ENCODE results near the gene RASSF1.
A peak's percentile ranks its signal among the peaks of the same experiment; 100 is the strongest.

Gene RASSF1

DNA sequence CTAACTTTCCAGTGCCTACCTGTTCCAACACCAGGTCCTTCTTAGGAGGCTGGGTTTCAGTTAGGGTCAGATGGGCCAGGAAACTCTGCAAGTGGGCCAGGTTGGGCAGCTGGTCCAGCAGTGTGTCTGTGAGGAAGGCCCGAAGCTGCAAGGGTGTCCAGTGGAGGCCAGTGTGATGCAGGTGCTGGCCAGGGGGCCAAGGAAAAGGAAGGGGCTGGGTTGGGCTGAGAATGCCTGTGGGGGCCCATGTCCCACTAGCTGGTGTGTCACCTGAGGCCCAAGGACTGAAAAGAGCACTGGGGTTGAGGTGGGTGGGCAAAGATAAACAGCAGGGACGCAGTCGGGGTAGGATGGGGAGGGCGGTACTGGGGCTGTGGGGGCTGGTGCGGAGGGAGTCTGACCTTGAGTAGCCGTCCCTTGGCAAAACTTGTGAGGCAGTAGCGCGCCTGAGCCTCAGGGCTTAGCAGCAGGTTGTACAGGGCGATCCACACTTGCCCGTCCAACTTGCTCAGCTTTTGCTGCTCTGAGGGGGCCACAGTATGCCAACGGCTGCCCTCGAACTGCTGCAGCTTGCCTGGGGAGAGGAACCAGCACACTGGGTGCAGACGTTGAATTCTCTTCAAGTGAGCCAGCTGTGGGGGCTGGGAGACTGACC lies 1.5 kb upstream of the RASSF1 start:
- no peak for DNase-seq

DNA sequence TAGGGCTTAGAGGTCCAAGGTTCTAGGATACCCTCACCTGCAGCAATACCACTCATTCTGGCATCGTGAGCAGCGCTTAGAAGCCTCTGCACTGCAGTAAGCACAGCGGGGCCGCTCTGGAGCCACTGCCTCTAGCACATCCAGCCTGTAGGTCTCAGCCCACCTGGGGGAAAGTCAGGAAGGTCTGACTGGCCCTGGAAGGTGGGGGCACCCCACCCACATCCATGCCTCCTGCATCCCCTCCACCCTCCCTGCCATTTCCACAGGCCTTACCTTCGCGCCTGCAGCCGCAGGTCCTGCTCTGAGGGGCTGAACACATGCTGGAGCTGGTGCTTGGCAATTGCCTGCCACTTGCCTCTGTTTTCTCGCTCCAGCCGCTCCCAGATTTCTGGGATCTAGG lies 901 bp upstream of the RASSF1 start:
- no peak for DNase-seq

DNA sequence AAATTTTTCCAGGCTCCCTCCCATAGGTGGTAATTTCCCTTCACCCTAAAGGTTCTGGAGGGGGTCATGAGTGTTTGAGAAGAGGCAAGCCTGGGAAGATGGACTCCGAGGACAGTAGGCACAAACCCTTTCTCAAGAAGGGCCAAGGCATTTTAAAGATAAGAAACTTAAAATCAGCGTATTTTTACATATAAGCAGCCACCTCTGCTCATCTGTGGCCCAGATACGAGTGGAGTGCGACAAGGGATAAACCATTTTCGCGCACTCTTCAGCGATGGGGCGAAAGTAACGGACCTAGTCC lies 539 bp downstream of the RASSF1 start:
- no peak for DNase-seq

- no peak for DNase-seq
These were observed 1.0 kb downstream of the RASSF1 start for GRCh38 chr3:50339485-50340146.

GRCh38 chr3:50338965-50339364 lies 1.7 kb downstream of the RASSF1 start:
- no peak for DNase-seq

GRCh38 chr3:50337175-50337861 lies 3.3 kb downstream of the RASSF1 start:
- DNase-seq: peak; percentile 75

DNA sequence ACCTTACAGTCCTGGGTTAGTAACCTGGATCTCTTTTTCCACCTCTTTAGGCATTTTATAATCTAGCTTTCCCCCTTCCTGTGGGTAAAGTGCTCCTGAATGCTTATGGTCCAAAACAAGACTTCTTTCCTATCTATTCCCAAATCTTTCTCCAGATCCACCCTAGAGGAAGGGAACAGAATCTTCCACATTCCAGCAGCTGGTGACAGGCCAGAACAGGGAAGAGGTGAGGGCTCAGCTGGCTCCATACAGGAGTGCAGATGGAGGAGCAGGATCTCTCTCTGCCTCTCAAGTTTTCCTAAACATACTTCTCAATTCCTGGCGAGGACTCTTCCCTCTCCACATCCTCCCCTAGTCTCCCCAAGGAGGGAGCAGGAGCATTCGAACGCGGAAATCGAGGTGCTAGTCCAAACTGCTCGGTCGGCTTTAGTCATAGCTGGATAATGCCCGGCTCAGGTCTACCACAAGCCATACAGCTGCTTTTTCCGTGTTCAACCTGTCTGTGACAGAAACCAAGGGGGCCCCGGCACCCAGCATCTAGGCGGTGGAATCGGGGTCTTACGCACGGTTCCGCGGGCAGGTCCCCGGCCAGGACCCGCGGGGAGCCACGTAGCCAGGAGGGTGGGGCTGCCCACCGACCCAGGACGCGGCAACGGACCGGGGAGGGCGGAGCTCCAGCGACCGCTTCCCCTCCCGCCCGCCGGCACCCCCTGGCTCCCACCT lies 4.0 kb downstream of the RASSF1 start:
- no peak for DNase-seq

GRCh38 chr3:50334339-50335075 lies 6.1 kb downstream of the RASSF1 start:
- no peak for DNase-seq

- DNase-seq: no peak
These were observed 6.8 kb downstream of the RASSF1 start for GRCh38 chr3:50333744-50334328.

- DNase-seq: no peak
These were observed 9.2 kb downstream of the RASSF1 start for GRCh38 chr3:50331364-50331907.

DNA sequence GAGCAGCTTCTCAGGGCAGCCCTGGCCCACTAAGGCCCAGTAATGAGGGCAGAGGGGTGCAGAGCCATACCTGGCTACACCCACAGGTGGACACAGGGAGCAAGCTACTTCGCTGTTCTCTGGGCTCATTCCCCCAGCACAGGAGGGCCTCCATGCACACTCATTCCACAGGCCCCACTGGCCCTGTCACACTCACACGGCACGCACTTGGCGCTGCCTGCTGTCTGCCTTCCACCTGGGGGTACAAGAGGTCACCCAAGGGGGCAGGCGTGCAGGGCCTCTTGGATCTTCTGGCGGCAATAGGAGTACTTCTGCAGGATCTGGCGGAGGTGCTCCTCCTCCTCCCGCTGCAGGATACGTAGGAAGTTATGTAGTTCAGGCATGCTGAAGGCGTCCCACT lies 10.3 kb downstream of the RASSF1 start:
- no peak for DNase-seq

GRCh38 chr3:50327943-50328691 lies 12.5 kb downstream of the RASSF1 start, which contains the start of gene TUSC2:
TSS of gene TUSC2 (minus strand) at chr3:50328223. CDS start at chr3:50328099, 124 bp downstream.
- DNase-seq: peak; percentile 61

DNA sequence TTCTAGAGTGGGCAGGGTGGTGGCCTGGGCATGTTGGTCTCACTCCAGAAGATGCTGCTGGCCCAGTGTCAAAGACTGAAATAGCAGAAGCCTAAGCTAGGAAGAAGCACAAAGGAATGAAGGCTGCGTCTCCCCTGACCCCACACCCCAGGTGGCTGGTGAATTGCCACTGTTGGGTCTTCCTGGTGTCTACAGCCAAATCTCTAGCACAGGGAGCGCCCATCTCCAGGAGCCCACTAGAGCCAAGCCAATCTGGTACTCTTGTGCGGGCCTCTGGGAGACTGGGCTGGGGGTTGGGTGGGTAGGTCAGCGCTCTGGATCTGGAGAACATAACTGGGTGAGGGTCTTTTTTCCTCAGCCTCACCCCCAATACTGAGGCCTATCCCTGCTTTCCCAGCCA lies 13.5 kb downstream of the RASSF1 start:
- no peak for DNase-seq

DNA sequence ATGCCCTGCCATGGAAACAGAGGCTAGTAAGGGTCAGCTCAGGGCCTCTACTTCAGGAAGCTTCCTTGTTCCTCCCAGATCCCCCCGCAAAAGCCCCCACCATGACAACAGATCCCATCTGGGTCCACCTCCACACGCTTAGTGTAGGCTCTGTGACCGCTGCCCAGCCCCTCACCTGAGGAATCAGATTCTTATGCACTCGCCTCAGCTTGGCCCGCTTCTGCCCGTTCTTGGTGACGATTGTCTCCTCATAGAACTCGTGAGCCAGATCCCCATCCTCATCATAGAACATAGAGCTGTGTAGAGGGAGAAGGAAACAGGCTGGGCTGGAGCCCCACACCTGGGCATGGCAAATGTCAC lies 14.5 kb downstream of the RASSF1 start:
- no peak for DNase-seq

- no peak for DNase-seq
These were observed 15.0 kb downstream of the RASSF1 start for GRCh38 chr3:50325497-50326181.

DNA sequence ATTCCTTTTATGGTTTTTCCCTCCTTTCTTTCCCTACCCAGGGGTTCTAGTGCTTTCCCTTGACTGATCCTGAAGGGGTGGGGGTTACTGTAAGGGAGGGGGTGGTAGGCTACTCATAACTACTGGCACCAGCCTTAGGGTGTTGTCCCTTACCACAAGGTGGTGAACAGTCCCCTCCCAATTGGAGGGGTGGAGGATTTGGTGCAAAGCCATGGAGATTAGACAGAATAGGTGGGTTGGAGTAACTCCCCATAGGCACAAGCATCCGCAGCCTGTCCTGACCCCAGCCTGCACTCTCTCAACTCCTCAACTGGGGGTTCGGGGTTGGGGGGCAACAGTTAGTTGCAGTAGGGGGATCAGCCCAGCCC lies 15.5 kb downstream of the RASSF1 start:
- DNase-seq: no peak

- no peak for DNase-seq
These were observed 16.1 kb downstream of the RASSF1 start for GRCh38 chr3:50324351-50325112.

GRCh38 chr3:50323614-50324199 lies 16.9 kb downstream of the RASSF1 start:
- DNase-seq: no peak

DNA sequence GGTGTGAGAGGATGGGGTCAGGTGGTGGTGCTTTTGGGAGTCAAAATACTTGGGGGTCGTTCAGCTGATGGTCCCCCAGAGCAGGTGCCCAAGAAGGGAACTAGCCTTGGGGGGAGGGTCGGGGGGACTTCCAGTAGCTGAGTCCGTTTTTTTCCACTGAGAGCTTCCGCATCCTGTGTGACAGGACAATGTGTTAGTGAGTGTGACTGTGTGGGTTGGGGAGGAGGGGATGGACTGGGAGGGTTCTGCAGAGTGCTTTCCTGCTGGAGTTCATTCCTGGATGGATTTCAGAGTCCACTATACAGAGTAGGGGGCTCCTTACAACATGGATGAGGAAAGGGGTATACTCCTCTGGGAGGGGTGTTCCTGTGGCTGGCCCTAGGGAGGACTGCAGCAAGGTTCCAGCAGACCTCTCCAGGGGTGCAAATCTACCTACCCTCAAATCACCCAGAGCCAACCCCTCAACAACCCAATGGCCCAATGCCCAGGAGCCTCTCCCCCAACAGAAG lies 17.5 kb downstream of the RASSF1 start:
- DNase-seq: no peak

Measured in NCI-H1694 treated with DMSO at 0.1 percent for 48 hours (cell line).